Stomach (tissue), 4 donors: ENCODE results near the gene UCN2.

Experiments used
- POLR2A ChIP-seq, 4 donors: fragments of 450-650 bp; IDR thresholded peaks; one replicate each; pipeline ENCODE4 v1.6.1; 2016; ENCODE audit warnings: antibody characterized with exemption in 4 of 4, control low read depth in 2 of 4, mild to moderate bottlenecking in 1 of 4, moderate library complexity in 1 of 4
- TF ChIP-seq, protein P1 (sequence below), 7 experiments: fragments of 450-650 bp in 4 of 7; fragments of 200-600 bp in 3 of 7; sonication (generic) in 3 of 7; IDR thresholded peaks; one replicate each; pipeline ENCODE4 v1.5.1; 2016 to 2019; ENCODE audit warnings: antibody characterized with exemption in 7 of 7, control low read depth in 2 of 7, mild to moderate bottlenecking in 1 of 7

DNA sequence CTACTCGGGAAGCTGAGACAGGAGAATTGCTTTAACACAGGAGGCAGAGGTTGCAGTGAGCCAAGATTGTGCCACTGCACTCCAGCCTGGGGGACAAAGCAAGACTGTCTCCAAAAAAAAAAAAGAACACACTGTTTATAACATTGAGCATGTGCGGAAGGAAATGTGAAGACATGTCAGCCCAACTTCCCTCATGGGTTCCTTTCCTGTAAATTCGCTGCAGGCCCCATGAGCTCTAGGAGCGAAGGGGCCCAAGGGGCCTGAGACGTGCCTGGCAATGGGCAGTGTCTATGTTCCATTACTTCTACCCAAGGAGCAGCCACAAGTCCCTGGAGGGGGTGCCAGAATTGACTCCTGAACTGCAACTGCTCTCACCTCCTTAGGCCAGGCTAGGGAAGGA lies 10.2 kb downstream of the UCN2 start:
- TF ChIP-seq POLR2A (IDR thresholded peaks at IDR 0.05), result no peak
- TF ChIP-seq, protein P1, sequence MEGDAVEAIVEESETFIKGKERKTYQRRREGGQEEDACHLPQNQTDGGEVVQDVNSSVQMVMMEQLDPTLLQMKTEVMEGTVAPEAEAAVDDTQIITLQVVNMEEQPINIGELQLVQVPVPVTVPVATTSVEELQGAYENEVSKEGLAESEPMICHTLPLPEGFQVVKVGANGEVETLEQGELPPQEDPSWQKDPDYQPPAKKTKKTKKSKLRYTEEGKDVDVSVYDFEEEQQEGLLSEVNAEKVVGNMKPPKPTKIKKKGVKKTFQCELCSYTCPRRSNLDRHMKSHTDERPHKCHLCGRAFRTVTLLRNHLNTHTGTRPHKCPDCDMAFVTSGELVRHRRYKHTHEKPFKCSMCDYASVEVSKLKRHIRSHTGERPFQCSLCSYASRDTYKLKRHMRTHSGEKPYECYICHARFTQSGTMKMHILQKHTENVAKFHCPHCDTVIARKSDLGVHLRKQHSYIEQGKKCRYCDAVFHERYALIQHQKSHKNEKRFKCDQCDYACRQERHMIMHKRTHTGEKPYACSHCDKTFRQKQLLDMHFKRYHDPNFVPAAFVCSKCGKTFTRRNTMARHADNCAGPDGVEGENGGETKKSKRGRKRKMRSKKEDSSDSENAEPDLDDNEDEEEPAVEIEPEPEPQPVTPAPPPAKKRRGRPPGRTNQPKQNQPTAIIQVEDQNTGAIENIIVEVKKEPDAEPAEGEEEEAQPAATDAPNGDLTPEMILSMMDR (IDR thresholded peaks at IDR 0.05), result no peak
